ENCODE data around the gene MRPL42. TPM values are rescaled to one million over a fixed set of nuclear protein-coding genes. Genes with fewer than 3 reads are reported as not detected.

MRPL42 gene
- total and polyA plus RNA-seq, 2 donors (not counting 1 experiment from before 2014, with no cell fraction given): 31.5 to 45.2 TPM

- H3K9ac ChIP-seq (ENCODE audit: low read length): no peak overlapping the region
- no peaks in the 10 kb centered on the region for H3K79me2 ChIP-seq (ENCODE audit: control insufficient read depth, insufficient read depth, low read length)
- no peak overlapping the region for H2AFZ ChIP-seq (ENCODE audit: insufficient read depth, low read depth, low read length, poor library complexity, severe bottlenecking)
- Mint-ChIP-seq H3K27ac (no peak overlapping the region), H3K9me3 (ENCODE audit: insufficient read depth) (no peaks in the 10 kb centered on the region), H3K4me3 (no peak overlapping the region), H3K4me1 (no peaks in the 10 kb centered on the region), H3K27me3 (peaks cover 21% of the 10 kb centered on the region)
- H3K9me3 ChIP-seq (ENCODE audit: control extremely low read depth in 1 of 3, control insufficient read depth in 2 of 3, insufficient read depth in 1 of 3, low read length in 2 of 3): peaks cover 0 to 3% (median 0%) of the 10 kb centered on the region in 3 donors
- DNase-seq: no peak
- no peak overlapping the region for H3K4me2 ChIP-seq (replicated peaks; ENCODE audit: low read depth, low read length, poor library complexity, severe bottlenecking)
- 94% methylated on average over 3 of the region's 10 CpGs for WGBS (ENCODE audit: insufficient coverage)
- ChIA-PET POLR2A (no interaction called here), CTCF (interaction anchor here (0.7 to 5.3 kb wide), 2 partner anchors 126 to 577 kb away, joined by 3 to 33 read pairs; no protein-coding TSS in a partner anchor)
- H3K4me1 ChIP-seq (ENCODE audit: control insufficient read depth in 2 of 2, insufficient read depth in 2 of 2, low read length in 2 of 2): no peaks in the 10 kb centered on the region
- peaks cover 0 to 4% (median 0%) of the 10 kb centered on the region in 4 experiments for H3K27me3 ChIP-seq (replicated peaks in 1 of 4; ENCODE audit: control extremely low read depth in 1 of 4, control insufficient read depth in 3 of 4, insufficient read depth in 4 of 4, low read length in 3 of 4)
- no peak overlapping the region for H3K4me3 ChIP-seq (ENCODE audit: control extremely low read depth in 1 of 5, extremely low read depth in 1 of 5, insufficient read depth in 1 of 5, low read depth in 2 of 5, low read length in 4 of 5)
- ATAC-seq (ENCODE audit: low read depth): no peak
- intact Hi-C loops (cut with micrococcal nuclease): no loop called here
- TF ChIP-seq CTCF (IDR thresholded peaks at IDR 0.05): no peak
- no peak for TF ChIP-seq EZH2 (IDR thresholded peaks at IDR 0.05; ENCODE audit: borderline replicate concordance, insufficient read depth, low read depth, low read length, poor library complexity, severe bottlenecking)
- H4K20me1 ChIP-seq (ENCODE audit: control insufficient read depth, insufficient read depth, low read length, poor library complexity, severe bottlenecking): no peaks in the 10 kb centered on the region
- H3K36me3 ChIP-seq (replicated peaks in 1 of 2; ENCODE audit: control extremely low read depth in 1 of 2, control insufficient read depth in 1 of 2, extremely low read depth in 1 of 2, insufficient read depth in 2 of 2, low read length in 1 of 2): no peaks in the 10 kb centered on the region
- no peak overlapping the region for H3K27ac ChIP-seq (ENCODE audit: low read length in 2 of 2)
These were observed 57.2 kb downstream of the MRPL42 start for GRCh38 chr12:93524386-93525133.

GRCh38 chr12:93526786-93527428, 59.6 kb downstream of the MRPL42 start:
- ChIA-PET CTCF (interaction anchor here (1.1 to 5.3 kb wide), 2 partner anchors 452 to 575 kb away, joined by 3 to 33 read pairs; no protein-coding TSS in a partner anchor), POLR2A (no interaction called here)
- 100% methylated on average over 1 of the region's 4 CpGs for WGBS (ENCODE audit: insufficient coverage)
- H3K9me3 Mint-ChIP-seq (ENCODE audit: insufficient read depth): no peaks in the 10 kb centered on the region
- no peaks in the 10 kb centered on the region for H3K36me3 ChIP-seq (replicated peaks in 1 of 2; ENCODE audit: control extremely low read depth in 1 of 2, control insufficient read depth in 1 of 2, extremely low read depth in 1 of 2, insufficient read depth in 2 of 2, low read length in 1 of 2)
- no peaks in the 10 kb centered on the region for H3K4me1 ChIP-seq (ENCODE audit: control insufficient read depth in 2 of 2, insufficient read depth in 2 of 2, low read length in 2 of 2)
- peaks cover 0 to 8% (median 0%) of the 10 kb centered on the region in 3 donors for H3K9me3 ChIP-seq (ENCODE audit: control extremely low read depth in 1 of 3, control insufficient read depth in 2 of 3, insufficient read depth in 1 of 3, low read length in 2 of 3)
- H3K4me1 Mint-ChIP-seq: peaks cover 3% of the 10 kb centered on the region
- intact Hi-C loops (cut with micrococcal nuclease): no loop called here
- DNase-seq: no peak
- H2AFZ ChIP-seq (ENCODE audit: insufficient read depth, low read depth, low read length, poor library complexity, severe bottlenecking): no peak overlapping the region
- no peak overlapping the region for H3K27ac Mint-ChIP-seq
- H3K79me2 ChIP-seq (ENCODE audit: control insufficient read depth, insufficient read depth, low read length): no peaks in the 10 kb centered on the region
- H3K4me3 ChIP-seq (ENCODE audit: control extremely low read depth in 1 of 5, extremely low read depth in 1 of 5, insufficient read depth in 1 of 5, low read depth in 2 of 5, low read length in 4 of 5): no peak overlapping the region
- no peak for ATAC-seq (ENCODE audit: low read depth)
- TF ChIP-seq CTCF (IDR thresholded peaks at IDR 0.05): no peak
- TF ChIP-seq EZH2 (IDR thresholded peaks at IDR 0.05; ENCODE audit: borderline replicate concordance, insufficient read depth, low read depth, low read length, poor library complexity, severe bottlenecking): no peak
- H3K4me3 Mint-ChIP-seq: no peak overlapping the region
- H3K27me3 Mint-ChIP-seq: peaks cover 22% of the 10 kb centered on the region
- no peak overlapping the region for H3K27ac ChIP-seq (ENCODE audit: low read length in 2 of 2)
- H3K27me3 ChIP-seq (replicated peaks in 1 of 4; ENCODE audit: control extremely low read depth in 1 of 4, control insufficient read depth in 3 of 4, insufficient read depth in 4 of 4, low read length in 3 of 4): peaks cover 0 to 4% (median 0%) of the 10 kb centered on the region in 4 experiments
- no peak overlapping the region for H3K4me2 ChIP-seq (replicated peaks; ENCODE audit: low read depth, low read length, poor library complexity, severe bottlenecking)
- no peaks in the 10 kb centered on the region for H4K20me1 ChIP-seq (ENCODE audit: control insufficient read depth, insufficient read depth, low read length, poor library complexity, severe bottlenecking)
- H3K9ac ChIP-seq (ENCODE audit: low read length): no peak overlapping the region
